ENCODE measurements around the gene GIMAP5. TPM values are rescaled to one million over a fixed set of nuclear protein-coding genes. Genes with fewer than 3 reads are reported as not detected.

GIMAP5 gene
- total RNA-seq, 1 donor from 2014 or later, result 10.7 TPM

DNA sequence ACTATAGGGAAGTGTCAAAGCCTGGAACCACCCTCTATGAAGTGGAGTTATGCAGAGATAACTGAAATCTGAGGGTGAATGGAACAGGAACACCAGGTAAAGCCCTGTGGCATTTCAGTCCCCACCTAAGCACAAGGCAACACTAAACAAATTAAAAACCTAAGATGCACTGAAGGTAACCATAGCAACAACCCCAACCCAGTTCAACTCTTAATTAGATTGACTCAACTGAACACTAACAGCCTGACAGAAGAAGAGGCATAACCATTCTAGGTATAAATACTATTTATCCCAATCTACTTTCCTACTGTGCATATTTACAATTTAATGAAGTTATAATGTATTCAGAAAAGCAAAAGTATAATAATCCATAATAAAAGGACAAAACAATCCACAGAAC is 9.2 kb upstream of the GIMAP5 start:
- no peaks in the 10 kb centered on the region for H3K27me3 ChIP-seq (ENCODE audit: low read depth)
- no peak for DNase-seq
- H3K36me3 ChIP-seq, result no peaks in the 10 kb centered on the region
- H3K4me3 ChIP-seq, result no peak overlapping the region
- peaks cover 10% of the 10 kb centered on the region for H3K4me1 ChIP-seq
- H3K27ac ChIP-seq (replicated peaks), result no peak overlapping the region
- TF ChIP-seq, protein P1, sequence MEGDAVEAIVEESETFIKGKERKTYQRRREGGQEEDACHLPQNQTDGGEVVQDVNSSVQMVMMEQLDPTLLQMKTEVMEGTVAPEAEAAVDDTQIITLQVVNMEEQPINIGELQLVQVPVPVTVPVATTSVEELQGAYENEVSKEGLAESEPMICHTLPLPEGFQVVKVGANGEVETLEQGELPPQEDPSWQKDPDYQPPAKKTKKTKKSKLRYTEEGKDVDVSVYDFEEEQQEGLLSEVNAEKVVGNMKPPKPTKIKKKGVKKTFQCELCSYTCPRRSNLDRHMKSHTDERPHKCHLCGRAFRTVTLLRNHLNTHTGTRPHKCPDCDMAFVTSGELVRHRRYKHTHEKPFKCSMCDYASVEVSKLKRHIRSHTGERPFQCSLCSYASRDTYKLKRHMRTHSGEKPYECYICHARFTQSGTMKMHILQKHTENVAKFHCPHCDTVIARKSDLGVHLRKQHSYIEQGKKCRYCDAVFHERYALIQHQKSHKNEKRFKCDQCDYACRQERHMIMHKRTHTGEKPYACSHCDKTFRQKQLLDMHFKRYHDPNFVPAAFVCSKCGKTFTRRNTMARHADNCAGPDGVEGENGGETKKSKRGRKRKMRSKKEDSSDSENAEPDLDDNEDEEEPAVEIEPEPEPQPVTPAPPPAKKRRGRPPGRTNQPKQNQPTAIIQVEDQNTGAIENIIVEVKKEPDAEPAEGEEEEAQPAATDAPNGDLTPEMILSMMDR (IDR thresholded peaks at IDR 0.05; ENCODE audit: borderline replicate concordance), result no peak
- intact Hi-C loops (cut with micrococcal nuclease), result no loop called here
- H3K9me3 ChIP-seq (replicated peaks), result peaks cover 34% of the 10 kb centered on the region

DNA sequence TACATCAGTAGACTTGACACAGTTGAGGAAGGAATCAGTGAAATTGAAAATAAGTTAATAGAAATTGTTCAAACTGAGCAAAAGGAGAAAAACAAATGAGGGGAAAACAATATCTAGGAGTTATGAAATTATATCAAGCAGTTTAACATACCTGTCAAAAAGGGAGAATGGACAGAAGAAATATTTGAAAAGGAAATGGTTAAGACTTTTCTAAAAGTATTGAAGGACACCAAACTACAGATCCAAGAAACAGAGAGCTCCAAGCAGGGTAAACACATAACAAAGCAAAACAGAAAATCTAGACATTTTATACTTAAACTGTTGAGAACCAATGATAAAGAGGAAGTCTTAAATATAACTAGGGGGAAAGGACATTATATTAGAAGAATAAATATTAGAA is 8.6 kb upstream of the GIMAP5 start:
- intact Hi-C loops (cut with micrococcal nuclease), result no loop called here
- TF ChIP-seq, protein P1 (IDR thresholded peaks at IDR 0.05; ENCODE audit: borderline replicate concordance), result no peak
- peaks cover 4% of the 10 kb centered on the region for H3K4me1 ChIP-seq
- H3K27me3 ChIP-seq (ENCODE audit: low read depth), result no peaks in the 10 kb centered on the region
- peaks cover 34% of the 10 kb centered on the region for H3K9me3 ChIP-seq (replicated peaks)
- no peaks in the 10 kb centered on the region for H3K36me3 ChIP-seq
- DNase-seq, result no peak
- H3K4me3 ChIP-seq, result no peak overlapping the region
- no peak overlapping the region for H3K27ac ChIP-seq (replicated peaks)

DNA sequence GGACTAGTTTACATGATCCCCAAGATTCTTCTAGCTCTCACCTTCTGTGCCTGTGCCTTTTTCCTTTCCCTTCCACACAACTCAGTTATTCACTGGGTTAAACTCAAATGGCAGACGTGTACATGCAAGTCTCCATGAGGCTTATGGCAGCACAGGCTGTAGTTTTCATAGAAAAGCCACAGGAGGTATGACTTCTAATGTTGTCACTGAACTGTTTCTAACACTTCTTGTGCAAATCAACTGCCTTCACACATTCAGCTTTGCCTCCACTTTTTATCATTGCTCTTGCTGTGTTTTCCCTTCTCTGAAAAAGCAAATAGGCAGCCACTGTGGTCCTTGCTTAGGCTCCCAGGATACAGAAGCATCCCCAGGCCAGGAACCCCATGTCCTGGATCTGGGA is 5.3 kb upstream of the GIMAP5 start:
- Histone ChIP-seq H3K27ac (replicated peaks) (no peak overlapping the region), H3K27me3 (ENCODE audit: low read depth) (no peaks in the 10 kb centered on the region), H3K9me3 (replicated peaks) (peaks cover 23% of the 10 kb centered on the region), H3K4me1 (peaks cover 11% of the 10 kb centered on the region), H3K36me3 (no peaks in the 10 kb centered on the region), H3K4me3 (no peak overlapping the region)
- intact Hi-C loops (cut with micrococcal nuclease), result no loop called here
- TF ChIP-seq, protein P1 (IDR thresholded peaks at IDR 0.05; ENCODE audit: borderline replicate concordance), result no peak
- no peak for DNase-seq

DNA sequence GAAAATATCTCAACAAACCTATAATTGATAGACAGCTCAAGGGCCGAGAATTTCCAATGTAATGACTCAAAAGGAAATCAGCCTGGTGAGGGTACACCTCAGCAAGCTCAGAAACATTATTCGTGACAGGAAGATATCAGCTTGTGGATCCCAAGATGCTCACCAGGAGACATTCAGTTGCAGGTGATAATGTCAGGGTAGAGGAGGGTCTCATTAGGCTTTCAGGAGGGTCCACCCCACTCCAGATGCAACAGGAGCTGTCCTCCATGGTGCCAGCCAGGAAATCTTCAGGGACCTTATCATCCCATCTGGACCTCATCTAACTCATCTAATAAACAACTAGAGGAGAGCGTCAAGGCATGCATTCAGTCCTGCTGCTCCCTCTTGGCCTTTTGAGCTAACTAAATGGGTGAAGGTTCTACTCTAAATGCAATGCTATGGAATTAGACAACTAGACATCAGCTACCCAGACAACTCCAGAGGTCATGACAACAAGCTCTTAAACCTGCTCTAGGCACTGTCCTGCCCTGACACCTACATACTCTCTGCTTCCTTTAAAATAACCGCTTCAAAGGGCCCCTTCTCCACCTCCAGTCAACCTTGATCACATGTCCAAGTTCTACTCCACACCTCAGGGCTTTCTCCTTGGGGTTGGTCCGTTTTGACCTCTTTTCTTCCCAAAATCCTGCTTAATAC is 4.3 kb upstream of the GIMAP5 start:
- H3K4me1 ChIP-seq, result peaks cover 20% of the 10 kb centered on the region
- no peak for DNase-seq
- no peak overlapping the region for H3K27ac ChIP-seq (replicated peaks)
- no peaks in the 10 kb centered on the region for H3K36me3 ChIP-seq
- no peak overlapping the region for H3K4me3 ChIP-seq
- H3K27me3 ChIP-seq (ENCODE audit: low read depth), result no peaks in the 10 kb centered on the region
- TF ChIP-seq, protein P1 (IDR thresholded peaks at IDR 0.05; ENCODE audit: borderline replicate concordance), result no peak
- intact Hi-C loops (cut with micrococcal nuclease), result no loop called here
- peaks cover 15% of the 10 kb centered on the region for H3K9me3 ChIP-seq (replicated peaks)

DNA sequence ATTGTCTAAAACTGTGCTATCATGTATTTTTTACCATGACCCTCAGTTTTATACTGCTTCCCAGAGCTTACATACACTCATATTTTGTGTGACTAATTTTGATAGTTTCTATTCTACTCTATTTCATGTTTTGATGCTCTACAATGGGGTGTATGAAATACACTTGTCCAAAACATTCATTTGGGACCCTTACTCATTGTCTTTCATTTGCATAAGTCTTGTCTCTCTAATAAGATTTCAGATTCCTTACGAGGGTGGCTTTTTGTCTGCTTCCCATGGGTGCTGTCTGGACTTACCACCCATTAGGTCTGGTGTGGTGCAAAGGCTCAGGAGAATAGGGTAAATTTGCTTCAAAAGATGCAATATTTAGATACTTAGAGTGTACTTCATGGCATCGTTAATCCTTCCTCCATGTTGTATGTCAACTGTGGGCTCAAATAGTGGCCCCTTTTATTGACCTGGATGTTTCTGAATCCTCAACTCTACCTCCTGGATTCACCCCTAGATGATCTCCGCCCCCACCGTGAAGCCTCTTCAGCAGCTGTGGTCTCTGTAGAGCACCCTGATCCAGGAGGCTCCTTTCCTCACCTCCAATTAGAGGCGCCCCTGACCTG is 3.6 kb upstream of the GIMAP5 start:
- intact Hi-C loops (cut with micrococcal nuclease), result no loop called here

More for the DNA sequence above, 3.6 kb upstream of the GIMAP5 start:
- Histone ChIP-seq H3K9me3 (replicated peaks) (peaks cover 9% of the 10 kb centered on the region), H3K4me1 (peaks cover 23% of the 10 kb centered on the region), H3K36me3 (no peaks in the 10 kb centered on the region), H3K27ac (replicated peaks) (no peak overlapping the region), H3K4me3 (no peak overlapping the region), H3K27me3 (ENCODE audit: low read depth) (no peaks in the 10 kb centered on the region)
- TF ChIP-seq, protein P1 (IDR thresholded peaks at IDR 0.05; ENCODE audit: borderline replicate concordance), result no peak
- DNase-seq, result no peak

All from left ventricle myocardium inferior (tissue), 1 donor.